CD4-positive, alpha-beta T cell treated with Interferon alpha-2 for 1 hour (primary cell): ENCODE data around the gene MTHFSD.

ENCODE experiments used
- DNase-seq, 2 donors: peaks; one replicate each; pipeline ENCODE4 v3.0.0-alpha.2; 2020 to 2022

The MTHFSD gene

DNA sequence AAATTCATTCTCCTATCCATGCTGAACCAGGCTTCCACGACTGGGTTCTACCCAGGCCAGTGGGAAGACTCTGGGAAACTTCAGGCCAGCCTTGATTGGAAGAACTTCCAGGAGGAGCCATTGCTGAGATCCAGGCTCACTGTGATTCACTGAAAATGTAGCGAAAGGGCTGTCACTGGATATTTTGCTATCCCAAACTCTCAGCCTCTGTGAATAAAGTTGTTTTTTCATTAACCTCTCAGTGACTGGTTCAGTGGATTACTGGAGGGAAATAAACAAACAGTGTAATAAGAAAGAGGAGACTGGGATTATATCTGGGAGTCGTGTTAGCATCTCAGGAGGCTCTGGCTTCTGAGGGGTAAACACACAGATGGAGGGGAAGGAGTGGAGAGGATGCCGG, 26.4 kb upstream of the MTHFSD start:
- no peak for DNase-seq

DNA sequence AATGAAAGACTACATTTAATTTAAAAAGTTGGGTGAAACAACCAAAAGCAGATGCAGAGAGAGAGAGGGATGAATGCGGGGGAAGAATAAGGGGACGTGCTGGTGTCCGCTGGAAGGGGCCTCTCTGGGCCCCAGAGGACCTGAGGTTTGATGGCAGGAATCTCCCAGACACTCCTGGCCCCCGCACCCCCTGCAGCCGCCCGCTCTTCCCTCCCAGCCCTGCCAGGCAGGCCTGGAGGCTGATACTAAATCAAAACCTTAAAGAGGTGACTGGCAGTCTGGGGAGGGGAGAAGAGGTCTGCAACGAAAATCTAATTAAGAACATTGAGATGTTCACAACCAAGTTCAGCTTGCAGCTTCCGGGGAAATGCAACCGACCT, 25.7 kb upstream of the MTHFSD start:
- no peak for DNase-seq

DNA sequence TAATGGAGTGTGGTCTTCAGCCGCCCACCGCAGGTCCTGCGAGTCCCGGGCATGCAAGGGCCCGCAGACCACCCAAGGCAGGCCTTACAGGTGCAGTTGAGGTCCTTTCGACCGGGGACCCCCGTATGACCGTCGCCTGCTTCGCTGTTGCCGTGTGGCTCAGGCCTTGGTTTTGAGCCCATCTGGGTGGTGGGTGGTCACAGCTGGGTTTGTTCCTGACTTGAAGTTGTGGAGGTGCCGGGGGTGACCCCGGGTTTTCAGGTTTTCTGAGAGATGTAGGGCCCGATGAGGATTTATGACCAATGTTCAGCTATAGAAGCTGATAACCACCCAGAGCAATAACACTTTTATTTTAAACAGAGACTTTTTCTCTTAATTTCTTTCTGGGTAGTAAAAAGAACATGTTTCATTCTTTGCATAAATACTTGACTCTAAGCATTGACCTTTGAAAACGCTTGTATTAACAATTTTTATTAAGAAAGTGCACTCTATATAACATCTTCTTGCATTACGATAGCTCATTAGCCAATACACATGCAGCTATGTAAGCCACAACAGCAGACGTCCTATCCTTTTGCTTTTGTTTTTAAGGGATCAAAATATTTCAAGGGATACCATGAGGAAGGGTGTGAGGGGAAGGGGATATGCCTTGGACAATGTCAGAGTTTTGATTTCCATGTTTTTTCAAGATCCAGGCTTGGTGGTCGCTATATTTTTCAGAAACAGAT, 25.2 kb upstream of the MTHFSD start:
- DNase-seq, result no peak

DNA sequence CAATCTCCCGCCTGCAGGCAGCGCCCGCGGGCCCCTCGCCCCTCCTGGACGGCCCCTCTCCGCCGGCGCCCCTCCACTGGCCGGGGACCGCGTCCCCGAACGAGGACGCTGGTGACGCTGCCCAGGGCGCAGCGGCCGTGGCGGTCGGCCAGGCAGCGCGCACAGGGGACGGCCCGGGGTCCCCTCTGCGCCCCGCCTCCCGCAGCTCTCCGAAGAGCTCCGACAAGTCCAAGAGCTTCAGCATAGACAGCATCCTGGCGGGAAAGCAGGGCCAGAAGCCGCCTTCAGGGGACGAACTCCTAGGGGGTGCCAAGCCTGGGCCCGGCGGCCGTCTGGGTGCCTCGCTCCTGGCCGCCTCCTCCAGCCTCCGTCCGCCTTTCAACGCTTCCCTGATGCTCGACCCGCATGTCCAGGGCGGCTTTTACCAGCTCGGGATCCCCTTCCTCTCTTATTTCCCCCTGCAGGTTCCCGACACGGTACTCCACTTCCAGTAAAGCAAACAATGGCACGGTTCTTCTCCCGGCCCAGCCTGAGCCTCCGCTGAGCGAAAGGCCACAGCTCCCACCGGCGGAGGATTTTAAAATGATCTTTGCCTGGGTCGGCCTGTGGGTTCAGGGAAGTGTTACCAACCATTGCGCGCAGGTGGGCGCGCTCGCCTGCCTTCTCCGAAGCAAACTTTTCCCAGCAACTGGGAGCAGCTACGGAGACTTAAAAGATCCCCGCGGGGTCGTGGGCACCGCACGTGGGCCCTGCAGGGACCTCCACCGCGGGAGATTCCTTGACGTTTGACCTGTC, 24.4 kb upstream of the MTHFSD start:
- DNase-seq, result no peak

DNA sequence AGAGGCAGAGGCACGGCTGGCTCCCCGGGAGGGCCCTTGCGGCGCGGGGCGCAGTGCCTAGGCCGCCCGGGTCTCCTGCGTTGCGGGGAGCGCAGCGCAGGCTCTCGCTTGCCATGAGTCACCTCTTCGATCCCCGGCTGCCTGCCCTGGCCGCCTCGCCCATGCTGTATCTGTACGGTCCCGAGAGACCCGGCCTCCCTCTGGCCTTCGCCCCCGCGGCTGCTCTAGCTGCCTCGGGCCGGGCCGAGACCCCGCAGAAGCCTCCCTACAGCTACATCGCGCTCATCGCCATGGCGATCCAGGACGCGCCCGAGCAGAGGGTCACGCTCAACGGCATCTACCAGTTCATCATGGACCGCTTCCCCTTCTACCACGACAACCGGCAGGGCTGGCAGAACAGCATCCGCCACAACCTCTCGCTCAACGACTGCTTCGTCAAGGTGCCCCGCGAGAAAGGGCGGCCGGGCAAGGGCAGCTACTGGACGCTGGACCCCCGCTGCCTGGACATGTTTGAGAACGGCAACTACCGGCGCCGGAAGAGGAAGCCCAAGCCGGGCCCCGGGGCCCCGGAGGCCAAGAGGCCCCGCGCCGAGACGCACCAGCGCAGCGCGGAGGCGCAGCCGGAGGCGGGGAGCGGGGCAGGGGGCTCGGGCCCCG, 23.7 kb upstream of the MTHFSD start:
- no peak for DNase-seq

DNA sequence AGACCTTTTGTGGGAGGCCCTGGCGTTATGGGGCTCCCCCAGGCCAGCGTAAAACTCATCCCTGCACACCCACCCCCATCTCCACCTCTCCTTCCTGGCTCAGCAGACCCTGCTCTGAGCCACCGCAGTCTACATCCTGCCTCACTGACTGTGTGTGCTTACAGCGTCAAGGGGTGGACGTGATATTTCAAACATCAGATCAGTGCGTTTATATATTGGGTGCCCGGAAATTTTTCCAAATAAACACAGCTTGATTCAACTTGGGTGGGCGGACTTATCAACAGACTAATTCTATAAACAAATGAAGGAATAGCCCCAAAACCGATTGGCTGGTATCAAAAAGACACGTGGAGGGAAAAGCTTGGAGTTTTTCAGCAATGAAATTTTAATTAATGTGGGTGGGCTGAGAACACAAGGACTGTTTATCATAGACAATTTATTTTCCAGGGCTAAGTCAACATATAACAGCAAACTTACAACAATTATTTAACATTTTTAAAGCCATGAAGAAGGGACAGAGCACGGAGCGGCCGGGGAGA, 23.1 kb upstream of the MTHFSD start, which contains the start of gene FOXL1:
Gene FOXL1, plus strand, starts transcription at position 489 of the 539 bp plus-strand sequence. CDS start 175 bp downstream, outside the sequence.
- no peak for DNase-seq

DNA sequence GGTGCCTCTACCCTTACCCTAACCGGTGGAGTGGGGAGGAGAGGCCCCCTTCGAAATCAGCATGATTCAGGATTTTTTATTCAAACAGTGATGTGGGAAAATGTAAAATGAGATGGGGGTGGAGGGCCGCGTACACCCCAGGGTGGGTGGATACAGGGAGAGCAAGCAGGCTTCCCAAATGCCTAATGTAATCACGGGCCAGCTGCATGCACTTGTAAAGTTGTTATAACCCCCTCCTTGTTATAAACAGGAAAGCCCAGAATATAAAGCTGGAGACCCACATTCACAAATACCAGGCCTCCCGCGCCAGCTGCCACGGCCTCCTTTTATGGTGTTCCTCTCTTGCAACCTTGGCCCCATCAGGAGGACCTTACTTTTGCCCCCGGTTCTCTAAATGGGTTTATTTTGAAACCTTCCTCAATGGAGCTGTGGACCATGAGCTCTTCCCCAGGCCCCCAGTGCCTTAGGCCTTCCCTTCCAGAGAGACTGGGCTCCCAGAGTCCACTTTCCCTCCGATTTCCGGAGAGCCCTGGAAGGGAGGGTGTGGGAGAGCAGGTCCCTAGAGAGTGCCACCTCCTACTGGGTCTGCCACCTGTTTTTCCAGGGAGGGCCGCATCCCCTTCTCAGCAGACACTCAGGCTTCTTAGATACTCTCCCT, 22.4 kb upstream of the MTHFSD start:
- no peak for DNase-seq

DNA sequence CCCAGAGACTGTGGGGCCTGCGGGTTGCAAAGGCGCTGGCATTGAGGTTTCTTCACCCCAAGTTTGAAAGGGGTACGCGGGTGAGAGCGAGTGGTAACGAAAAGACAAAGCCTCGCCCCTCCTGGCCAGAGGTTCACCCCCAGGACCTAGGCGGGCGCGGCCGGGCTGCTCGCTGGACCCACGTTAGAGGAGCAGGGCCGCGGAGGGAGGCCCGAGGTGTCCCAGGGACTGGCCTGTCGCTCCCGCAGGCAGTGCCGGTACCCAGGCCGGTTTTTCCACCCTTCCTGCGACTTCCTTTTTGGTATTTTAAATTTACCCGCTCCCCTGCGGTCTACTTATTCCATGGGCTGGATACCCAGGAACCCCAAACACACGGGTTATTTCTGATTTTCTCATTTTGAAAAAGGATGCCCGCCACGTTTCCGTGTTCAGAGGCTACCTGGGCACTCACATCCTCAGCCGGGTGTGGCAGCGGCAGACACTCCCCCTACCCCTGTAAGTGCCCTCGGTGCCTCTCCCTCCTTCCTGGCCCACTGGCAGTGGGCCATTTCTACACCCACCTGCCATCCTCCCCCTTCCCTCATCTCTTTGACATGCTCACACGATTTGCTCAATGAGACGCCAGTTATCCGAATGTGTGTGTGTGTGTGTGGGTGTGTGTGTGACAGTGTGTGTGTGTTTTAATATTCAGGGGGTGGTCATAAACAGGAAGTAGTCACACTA, 21.7 kb upstream of the MTHFSD start:
- no peak for DNase-seq

DNA sequence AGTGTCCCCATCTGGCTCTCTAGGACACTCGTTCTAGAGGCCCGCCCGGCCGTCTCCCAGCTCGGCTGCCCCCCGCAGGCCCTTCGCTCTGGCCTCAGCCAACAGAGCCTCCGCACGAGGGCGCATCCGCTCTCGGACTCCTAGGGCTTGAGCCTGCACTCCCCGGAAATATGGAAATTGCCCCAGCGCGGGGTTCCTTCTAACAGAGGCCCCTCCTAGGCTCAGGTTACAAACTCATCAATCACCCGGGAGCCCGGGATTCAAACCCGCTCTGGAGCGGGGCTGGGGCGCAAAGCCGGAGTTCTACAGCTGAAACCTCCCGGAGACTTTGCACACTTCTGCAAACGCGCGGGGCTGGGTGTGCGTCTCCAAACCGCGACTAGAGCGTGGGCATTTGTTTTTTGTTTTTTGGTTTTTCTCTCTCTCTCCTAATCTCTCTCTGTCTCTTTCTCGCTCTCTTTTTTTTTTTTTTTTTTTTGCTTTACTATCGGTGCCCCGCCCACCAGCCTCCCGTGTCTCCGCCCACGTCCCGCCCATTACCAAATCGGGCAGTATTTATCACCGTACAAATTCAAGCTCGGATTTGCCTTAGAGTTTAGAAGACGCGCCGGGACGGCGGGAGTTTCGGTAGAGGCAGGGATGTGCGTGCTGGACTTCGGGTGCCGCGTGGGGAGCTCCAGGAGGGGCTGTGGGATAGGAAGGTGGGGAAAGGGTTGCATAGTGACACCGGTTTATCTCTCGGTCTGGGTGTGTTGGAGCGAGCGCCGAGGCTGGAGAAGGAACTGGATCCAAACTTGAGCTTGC, 20.9 kb upstream of the MTHFSD start:
- peak; percentile 23 to 35 for DNase-seq

DNA sequence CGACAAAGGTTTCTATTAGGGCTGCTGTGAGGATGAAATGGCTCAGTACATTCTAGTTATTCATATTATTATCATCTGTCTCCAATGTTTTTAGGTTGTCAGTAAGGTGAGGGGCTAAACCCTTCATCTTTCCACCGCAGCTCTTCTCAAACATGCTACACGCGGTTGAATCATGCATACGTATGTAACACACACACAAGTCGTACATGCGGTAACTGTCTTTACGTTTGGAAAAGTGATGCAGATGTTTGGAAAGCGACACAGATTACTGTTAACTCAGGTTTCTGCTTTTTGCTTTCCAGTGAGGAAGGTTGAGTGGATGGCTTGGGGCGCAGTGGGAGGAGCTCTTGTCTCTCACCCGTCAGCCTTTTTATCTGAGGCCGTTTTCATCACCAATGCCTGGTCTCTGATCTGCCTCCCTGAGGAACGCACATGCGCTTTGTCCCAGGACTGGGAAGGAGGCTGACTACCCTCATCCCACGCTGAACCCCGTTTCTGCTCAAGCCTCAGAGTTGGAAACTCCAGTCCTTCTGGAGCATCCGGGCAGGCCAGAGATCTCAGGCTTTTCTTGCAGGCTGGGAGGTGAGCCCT, 20.2 kb upstream of the MTHFSD start:
- no peak for DNase-seq

DNA sequence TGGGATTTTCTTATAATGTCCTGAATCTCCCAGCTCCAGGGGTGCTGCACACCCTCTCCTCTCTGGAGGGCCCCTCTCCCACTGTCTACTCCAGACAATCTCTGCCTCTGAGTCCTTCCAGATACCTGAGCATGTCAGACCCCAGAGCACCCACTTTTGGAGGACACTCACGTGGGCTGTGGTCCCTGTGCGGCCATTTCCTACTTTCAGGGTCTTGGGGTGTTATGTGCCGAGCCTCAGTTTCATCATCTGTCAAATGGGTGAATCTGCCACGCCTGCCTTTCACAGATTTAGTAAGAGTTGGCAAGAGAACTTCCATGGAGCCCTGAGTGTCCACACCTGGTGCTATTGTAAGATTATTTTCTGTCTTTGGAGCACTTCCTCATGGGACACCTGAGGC, 19.6 kb upstream of the MTHFSD start:
- no peak for DNase-seq

DNA sequence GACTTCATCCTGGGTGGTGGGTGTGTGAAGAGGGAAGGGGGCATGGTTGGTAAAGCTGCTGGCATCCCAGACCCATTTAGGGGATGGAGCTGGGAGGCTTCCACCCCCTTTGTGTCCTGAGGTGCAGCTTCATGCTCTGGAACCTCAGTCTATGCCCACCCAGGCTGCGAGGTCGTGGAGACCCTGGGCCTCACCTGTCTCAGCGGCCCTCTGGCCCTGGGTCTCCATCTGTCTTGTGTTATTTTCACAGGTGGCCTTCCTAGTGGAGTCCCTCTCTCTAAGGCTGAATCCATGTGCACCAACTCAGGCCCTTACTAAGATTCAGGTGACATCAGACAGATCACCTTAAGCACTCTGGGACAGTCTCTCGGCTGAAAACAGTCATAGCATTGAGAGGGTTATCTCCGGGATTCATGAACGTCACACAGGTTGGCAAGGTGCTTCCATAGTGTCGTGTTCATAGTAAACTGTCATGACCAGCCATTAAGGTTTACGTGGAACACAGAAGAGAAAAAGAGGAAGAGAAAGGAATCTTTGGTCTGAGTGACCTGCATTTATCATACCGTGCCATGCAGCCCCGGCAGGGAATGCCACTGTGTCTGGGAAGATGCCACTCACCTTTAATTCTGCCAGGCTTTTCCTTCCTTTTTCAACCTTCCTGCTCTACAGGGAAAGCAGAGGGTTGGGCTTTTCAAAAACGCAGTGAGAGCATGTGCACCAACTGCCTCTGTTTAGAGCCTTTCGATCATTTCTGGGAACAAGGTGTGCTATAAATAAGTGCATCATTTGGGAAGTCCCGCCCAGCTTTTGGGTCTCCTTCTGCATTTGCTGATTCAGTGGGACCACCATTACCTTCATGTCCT, 18.8 kb upstream of the MTHFSD start:
- no peak for DNase-seq

DNA sequence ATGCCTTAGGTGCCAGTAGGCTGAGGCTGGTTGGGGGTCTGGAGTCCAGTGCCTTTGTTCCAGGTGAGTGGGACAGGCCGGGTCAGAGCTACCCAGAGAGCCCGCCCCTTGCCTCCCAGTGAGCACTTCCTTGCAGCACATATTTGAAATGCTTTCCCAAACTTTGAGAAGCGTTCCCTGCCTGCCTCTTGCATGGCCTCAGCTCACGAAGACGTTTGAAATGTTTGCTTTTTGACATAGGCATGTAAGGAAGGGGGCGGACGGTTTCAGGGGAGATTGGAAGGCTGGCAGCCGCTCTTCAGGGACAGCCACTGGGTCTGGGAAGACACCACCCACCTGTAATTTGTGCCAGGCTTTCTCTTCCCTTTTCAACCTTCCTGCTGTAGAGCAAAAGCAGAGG, 18.2 kb upstream of the MTHFSD start:
- no peak for DNase-seq

DNA sequence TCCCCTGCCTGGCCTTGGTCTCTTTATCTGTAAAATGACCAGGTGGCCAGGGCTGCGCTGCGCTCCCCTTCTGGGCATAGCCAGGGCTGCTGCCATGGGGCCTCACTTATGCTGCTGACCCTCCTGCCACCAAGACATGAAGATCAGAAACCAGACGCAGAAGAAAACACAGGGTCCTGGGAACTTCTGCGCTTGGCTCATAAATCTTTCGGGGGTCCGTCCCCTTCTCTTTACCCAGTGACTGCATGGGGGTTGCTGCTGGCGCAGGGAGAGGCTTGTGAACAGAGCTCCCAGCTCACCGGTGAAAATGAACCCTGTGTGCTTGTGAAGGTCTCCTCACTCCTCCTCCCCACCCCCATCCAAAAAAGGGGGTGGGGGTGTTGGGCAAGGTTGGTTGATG, 17.6 kb upstream of the MTHFSD start:
- no peak for DNase-seq

DNA sequence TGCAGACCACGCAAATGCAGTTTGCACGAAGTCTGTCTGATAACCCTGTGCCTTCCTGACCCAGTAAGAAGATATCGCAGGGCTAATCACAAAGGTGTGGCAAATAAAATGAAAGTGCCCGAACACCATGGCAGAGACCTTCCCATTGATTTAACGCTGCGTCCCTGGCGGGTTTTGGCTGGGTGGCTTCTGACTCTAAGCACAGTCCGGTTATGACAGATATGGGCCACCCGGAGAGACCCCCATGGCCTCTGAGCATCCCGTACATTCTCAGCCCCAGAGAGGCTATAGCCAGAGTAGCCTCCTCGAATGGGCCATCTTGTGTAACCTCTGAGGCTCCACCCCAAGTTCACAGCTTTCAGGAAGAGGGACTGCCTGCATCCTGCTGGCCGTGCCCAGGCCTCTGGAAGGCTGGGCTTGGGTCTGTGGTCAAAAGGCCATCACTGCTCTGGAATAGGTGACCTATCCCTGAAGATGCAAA, 17.0 kb upstream of the MTHFSD start:
- no peak for DNase-seq

DNA sequence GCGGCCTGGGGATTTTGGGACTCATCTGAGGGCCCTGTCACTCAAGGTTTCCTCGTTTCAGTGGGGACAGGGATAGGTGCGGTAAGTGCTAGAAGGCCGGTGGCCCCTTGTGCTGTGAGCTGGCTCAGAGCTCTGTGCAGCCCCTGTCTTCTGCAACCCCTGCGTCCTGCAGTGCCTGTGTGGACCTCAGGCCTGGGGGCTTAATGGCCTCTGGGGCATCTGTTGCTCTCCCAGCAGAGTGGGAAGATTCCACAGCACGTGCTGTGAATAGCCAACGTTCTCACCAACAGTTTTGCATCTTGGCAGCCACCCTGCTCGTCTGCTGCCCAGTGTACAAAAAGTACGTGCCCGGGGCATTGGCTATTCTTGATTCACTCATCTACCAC, 16.5 kb upstream of the MTHFSD start:
- DNase-seq, result no peak

DNA sequence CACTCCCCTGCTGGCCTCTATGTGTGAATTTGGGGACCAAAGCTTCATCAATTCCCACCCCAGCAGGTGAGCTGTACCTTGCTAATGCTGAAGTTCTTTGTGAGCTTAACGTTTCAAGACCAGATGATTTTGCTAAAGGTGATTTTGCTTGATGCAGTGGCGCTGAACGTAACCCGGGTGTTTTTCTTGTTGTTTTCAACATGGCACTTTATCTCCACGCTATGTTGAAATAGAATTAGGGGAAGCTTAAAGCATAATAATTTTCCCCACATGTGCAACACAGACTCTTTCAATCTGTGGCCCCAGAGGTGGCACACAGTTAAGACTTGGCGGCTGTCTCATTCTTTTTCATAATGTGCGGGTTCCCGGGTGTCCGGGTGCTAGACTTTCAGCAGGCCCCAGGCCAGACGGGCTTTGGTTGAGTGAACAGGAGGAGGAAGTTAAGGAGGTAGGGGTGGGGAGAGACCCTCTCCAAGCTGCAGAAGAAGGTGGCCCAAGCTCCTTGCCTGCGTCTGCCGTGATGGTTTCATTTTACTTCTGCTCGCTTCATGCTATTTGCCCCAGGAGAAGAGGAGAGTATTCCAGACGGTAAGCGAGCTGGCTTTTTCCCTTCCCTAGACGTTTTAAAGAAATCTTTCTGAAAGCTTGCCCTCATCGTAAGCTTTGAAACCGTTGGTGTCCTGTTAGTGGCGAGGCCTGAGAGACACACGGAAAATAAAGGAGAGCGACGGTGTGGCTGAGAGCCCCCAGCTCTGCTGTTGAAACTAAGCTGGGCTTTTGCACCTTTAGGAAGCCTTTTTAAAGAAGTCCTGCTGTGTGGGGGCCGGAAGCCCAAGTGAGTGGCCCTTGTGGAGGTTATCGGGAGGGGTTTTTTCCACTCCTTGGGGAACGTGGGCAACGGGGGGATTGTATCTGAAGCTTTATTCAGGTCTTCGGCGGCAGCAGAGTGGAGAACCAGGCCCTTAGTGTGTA, 15.8 kb upstream of the MTHFSD start:
- no peak for DNase-seq

DNA sequence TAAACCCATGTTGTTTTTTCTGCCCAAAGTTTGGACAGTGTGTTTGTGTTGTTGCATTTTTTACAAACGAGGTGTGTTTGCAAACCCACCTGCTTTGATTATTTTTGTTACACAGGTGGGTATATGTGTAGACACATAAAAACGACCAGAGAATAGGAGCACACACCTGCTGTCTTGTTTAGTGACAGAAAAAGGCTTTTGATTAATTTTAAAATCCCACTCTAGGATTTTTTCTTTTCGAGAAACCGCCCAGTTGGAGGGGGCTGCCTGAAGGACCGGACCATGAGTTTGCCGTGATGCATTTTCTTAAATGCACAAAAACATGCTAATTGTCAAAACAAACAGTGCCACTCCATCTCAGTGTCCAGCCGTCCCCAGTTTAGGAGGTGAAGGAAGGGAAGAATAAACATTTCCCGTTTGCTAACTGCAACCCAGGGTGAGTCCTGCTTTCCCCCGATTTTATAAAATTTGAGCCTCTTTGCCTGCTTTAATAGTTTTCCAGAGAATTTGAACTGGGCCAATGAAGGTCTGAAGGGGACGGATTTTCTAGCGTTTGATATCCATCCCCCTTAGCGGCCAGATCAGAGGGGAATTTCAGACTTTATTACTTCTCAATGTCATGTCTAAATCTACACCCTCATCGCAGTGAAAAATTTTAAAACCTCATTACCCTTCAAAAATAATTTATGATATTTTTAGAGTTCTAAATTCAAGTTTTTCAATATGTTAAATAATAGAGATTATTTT, 14.8 kb upstream of the MTHFSD start:
- no peak for DNase-seq
